Hepatocyte (in vitro differentiated cells): Measurements from ENCODE around the gene TSR3.

ENCODE experiments used
- CTCF ChIP-seq: fragments of 200-600 bp; sonication (generic); IDR thresholded peaks from 2 replicates; pipeline ENCODE4 v1.5.1; 2016; ENCODE audit warnings: antibody characterized with exemption, mild to moderate bottlenecking; ENCODE audit not compliant: poor library complexity
- EZH2 ChIP-seq: fragments of 200-600 bp; sonication (generic); IDR thresholded peaks from 2 replicates; pipeline ENCODE4 v1.6.1; 2016; ENCODE audit warnings: antibody characterized with exemption, mild to moderate bottlenecking, borderline replicate concordance
- EZH2phosphoT487 ChIP-seq: fragments of 200-600 bp; sonication (generic); IDR thresholded peaks from one replicate; pipeline ENCODE4 v1.6.1; 2018; ENCODE audit warnings: antibody characterized with exemption, mild to moderate bottlenecking, low read depth, moderate library complexity; ENCODE audit not compliant: unreplicated experiment, severe bottlenecking

DNA sequence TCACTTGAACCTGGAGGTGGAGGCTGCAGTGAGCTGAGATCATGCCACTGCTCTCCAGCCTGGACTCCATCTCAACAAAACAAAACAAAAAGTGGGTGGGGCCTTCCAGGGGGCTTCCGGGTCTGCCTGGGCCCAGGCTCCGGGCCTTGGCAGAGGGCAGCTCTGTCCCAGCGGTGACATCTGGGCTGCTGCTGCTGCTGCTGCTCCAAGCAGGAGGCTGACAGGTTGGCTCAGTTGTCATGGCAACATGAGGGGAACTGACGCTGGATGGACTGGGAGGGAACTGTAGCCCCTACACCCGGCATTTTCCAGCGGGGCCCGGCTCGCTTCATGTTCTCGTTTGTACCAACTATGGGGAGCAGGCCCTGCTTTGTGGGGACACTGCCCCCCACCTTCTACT lies 14.2 kb downstream of the TSR3 start:
- TF ChIP-seq CTCF (no peak), EZH2phosphoT487 (no peak), EZH2 (no peak)
